NCI-H2196 treated with DMSO at 0.1 percent for 48 hours (cell line): Measurements from ENCODE around the gene CARMIL1.

ENCODE experiments used
- DNase-seq: peaks from one replicate; lab custom pipeline; 2025; ENCODE audit not compliant: unreplicated experiment; lab: John Stamatoyannopoulos, UW

CARMIL1 gene

GRCh38 chr6:25332655-25333071 lies 53.5 kb downstream of the CARMIL1 start:
- no peak for DNase-seq

DNA sequence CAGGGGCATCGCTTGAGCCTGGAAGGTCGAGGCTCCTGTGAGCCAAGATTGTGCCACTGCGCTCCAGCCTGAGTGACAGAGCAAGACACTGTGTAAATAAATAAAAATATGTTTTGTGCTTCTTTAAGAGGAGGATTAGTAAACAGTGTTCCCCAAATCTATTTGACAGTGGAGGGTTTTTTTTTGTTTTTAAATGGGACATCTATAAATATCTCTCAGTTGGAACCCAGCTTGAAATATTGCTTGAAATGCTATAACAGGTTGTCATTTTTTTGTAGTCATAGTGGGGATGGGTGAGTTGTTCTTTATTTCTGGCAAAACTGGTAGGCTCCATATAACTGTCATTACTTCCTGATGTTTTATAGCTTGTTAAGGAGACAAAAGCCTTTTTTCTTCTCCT lies 54.3 kb downstream of the CARMIL1 start:
- DNase-seq, result no peak

GRCh38 chr6:25334793-25335192 lies 55.6 kb downstream of the CARMIL1 start:
- DNase-seq, result no peak

DNA sequence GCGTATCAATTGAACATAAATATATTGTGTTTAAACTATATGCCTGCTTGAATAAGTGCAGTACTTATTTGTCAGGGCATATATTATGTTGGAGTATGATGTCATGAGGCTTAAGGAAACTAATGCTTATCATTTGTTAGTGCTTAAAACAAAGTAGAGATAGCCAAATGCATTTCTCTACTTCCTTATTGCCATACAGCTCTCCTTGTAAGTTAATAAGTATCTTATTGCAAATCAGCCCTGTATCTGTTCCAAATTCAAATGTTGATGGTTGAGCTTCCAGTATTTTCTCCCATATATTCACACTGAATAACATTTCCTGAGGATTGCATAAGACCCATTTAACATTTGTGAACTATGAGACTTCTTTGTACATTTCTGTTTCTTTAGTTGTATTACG lies 57.8 kb downstream of the CARMIL1 start:
- no peak for DNase-seq

DNA sequence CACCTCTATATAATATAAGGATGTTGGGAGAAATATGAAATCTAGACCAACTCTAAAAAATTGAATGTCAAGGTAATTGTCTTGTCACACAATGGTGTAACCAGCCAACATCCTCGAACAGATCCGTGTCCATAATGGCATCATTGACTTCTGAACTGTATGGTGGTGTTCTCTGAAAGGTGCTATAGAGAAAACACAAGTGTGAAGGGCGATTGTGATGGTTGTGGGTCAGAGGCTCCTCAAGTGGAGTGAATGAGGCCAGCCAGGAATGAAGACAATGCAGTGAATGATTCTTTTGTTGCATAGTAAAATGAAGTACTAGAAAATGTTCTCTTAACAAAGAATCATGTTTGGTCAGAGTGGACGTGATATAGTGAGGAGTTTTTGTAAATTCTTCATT lies 58.3 kb downstream of the CARMIL1 start:
- DNase-seq, result no peak

GRCh38 chr6:25340431-25341202 lies 61.4 kb downstream of the CARMIL1 start:
- no peak for DNase-seq

- no peak for DNase-seq
Observed at GRCh38 chr6:25341203-25341552, 62.0 kb downstream of the CARMIL1 start.

DNA sequence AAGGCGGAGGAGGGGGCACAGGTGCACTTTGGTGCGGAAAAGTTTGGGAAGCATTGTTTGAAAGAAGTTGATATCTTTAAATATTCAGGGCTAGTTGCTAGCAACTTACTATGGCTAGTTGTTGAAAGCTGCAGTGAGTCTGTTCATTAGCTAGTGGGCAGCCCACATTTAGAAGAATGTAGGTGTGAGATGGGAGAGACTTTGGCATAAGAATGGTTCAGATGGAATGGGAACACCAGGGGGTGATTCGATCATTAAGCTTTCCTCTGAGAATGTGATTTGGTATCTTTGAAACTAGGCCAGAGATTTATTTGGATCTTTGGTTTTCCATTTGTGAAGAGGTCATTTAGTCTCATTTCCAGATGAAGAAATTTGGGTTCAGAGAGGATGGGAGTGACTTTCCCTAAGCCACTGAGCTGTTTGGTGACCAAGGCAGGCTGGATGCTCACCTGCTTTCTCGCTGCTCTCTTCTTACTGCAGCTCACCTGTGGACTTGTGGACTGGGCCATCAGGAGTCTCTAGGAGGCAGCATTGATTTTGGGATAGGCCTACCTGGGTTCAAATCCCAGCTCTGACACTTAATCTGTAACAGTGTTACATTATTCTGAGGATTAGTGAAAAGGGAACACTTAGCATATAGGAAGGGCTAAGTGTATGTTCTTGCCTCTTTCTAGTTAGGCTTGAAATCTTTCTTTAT lies 62.9 kb downstream of the CARMIL1 start:
- DNase-seq, result no peak

DNA sequence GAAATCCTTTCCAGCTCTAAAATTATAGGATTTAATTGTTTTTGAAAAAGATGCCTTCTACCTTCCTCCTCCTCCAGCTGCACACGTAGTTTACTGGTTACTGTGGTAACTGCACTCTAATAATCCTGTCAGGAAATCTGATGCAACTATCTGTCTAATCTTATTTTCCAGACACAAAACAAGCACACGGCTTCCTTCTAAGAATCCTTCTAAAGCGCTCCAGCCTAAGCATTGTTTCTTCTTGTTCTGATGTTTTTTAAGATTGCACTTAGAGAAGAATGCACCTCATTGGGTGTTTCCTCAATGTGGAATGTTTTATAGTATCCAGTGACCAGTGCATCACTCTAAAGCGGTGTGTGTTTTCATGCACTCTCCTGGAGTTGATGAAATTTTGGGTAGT lies 63.6 kb downstream of the CARMIL1 start:
- no peak for DNase-seq

DNA sequence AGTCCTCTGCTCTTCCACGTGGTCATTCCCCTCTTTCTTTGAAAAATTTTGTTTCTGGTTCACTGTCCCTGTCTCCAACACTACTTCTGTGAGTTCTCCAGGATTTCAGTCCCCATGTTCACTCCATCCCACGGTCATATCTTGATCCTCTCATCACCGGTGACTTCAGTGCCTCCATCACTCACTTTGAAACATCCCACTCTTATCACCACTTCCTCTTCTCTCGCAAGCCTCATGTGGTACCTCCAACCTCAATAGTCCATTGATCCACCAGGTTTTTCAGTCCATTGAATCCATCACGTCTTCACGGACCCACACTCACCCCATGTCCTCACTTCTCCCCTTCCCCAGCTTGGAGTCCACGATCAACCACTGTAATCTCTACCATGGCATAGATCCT lies 64.8 kb downstream of the CARMIL1 start:
- no peak for DNase-seq

DNA sequence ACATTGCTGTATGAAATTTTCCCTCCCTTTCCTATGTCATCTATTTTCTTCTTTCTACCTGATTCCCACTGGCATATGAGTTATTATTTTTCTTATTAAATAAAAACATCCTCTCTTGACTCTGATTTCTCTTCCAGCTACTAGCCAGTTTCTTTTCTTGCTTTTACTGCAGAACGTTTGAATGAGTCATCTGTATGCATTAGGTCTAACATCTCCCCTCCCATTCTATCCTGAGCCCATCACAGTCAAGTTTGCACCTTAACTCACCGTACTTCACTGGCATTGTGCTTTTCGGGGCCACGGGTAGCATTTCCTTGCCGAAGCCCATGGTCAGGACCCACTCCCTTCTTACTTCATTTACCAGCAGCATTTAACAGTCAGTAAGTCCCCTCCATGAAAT lies 65.7 kb downstream of the CARMIL1 start:
- DNase-seq, result no peak

GRCh38 chr6:25346064-25346463 lies 66.9 kb downstream of the CARMIL1 start:
- no peak for DNase-seq

GRCh38 chr6:25350573-25350972 lies 71.4 kb downstream of the CARMIL1 start:
- no peak for DNase-seq

- DNase-seq, result no peak
Observed at GRCh38 chr6:25351485-25351884, 72.3 kb downstream of the CARMIL1 start.

GRCh38 chr6:25352285-25352684 lies 73.1 kb downstream of the CARMIL1 start:
- no peak for DNase-seq

- DNase-seq, result no peak
Observed at GRCh38 chr6:25354078-25354932, 75.1 kb downstream of the CARMIL1 start.

DNA sequence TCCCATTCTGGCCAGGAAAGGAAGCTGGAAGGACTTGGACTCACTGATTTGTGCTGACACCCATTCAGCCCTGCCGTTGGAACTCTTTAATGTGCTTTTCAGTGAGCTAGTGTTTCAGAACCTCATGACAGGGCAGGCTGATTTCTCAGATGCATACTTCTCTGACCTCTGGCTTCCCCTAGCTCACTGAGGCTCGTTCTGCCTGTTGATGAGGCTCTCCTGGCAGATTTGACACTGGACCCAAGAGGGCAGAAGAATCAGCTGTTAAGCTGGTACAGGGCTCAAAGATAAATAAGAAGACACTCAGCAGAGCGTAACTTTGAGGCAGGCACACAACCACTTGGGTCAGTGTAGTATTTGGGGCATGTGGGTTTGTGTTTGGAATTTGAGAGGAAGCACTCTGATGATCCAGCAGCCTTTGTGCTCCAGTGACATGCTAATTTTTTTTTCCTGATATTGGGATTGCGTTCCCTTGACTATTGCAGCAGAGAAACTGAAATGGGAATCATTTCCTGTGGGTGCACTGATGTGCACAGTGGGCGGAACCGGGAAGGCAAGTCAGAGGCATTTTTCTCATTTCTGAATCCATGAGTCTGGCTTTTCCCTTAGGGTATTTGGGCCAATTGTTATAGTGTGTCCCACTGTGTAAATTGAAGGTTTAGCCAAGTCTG lies 80.2 kb downstream of the CARMIL1 start:
- no peak for DNase-seq

DNA sequence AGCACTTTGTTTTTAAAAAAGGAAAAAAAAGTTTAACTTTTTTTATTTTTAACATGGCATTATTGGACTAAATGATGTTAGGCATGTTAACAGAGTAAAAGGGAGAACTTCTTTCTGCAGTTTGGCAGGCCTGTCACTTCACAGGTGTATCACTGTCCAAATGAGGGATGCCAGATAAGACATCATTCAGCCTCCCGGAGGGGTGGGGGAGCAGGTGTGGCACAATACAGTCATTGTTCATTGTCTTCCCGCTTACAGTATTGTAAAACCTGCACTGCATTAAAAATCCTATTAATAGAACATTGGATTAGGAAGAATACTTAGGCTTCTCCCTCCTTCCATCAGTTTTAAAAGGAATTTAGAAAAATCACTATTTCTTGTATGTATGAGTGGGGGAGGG lies 80.7 kb downstream of the CARMIL1 start:
- no peak for DNase-seq

GRCh38 chr6:25360621-25361020 lies 81.4 kb downstream of the CARMIL1 start:
- no peak for DNase-seq

DNA sequence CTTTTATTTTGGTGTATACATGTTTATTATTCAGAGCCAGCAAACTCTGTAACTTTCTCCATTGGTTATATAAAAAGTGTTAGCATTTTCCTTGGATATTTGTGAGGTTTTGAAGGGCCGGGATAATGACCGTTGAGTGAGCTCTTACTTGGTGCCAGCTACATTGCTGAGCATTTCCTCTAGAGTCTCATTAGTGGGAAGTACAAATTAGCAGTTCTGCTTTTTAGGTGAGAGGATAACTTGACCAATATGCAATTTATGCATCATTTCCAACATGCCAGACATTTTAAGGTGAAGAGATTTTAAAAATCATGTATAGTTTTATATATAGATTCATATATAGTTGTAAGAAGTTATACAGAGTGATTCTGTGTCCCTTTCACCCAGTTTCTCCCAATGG lies 84.3 kb downstream of the CARMIL1 start:
- DNase-seq, result no peak

DNA sequence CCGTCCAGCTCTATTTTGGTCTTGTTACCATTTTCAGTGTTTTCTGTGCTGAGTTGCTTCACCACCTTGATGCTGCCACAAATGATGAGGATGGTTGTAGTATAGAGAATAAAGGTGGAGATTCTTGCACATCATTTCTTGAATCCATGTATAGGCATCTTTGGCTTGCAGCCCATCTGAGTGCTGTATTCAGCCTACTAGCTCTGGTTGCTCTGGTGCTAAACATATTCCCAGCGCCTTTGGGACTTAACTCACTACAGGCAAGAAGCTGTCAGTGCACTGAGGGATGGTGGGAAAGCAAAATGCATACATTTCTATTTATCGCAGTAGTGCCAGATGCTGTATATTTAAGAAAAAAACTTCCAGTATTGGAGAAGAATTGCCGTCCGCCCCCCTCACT lies 86.0 kb downstream of the CARMIL1 start:
- no peak for DNase-seq
